Measurements from ENCODE around the gene TSPAN5. TPM values are rescaled to one million over a fixed set of nuclear protein-coding genes. Genes with fewer than 3 reads are reported as not detected.

TSPAN5 gene
- total RNA-seq, 2 donors from 2014 or later: 1.3 to 2.0 TPM

GRCh38 chr4:98625920-98626319 is 32.5 kb downstream of the TSPAN5 start:
- intact Hi-C loops (cut with DNase I): no loop called here
- DNase-seq: no peak
- no peak for ATAC-seq

- intact Hi-C loops (cut with DNase I): no loop called here
- DNase-seq (no peak), ATAC-seq (no peak)
Measured at GRCh38 chr4:98625399-98625798, 33.0 kb downstream of the TSPAN5 start.

GRCh38 chr4:98624642-98625041 is 33.8 kb downstream of the TSPAN5 start:
- DNase-seq (no peak), ATAC-seq (no peak)
- intact Hi-C loops (cut with DNase I): no loop called here

DNA sequence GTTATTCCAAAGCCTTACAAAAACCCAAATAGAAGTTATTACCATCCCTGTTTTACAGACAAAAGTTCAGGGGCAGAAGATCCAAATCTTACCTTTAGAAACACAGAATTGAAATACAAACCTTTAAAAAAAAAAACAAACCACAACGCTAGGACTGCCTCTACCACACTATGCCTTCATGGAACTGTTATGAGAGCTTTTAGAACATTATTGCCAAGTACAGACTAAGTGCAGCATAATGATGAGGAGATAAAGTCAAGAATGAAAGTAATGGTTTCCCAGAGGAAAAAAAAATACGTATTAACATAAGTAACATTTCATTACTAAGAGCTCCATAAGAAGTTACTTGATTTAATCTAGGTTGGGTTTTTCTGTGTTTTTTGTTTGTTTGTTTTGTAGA is 34.3 kb downstream of the TSPAN5 start:
- ATAC-seq (no peak), DNase-seq (no peak)
- intact Hi-C loops (cut with DNase I): no loop called here

DNA sequence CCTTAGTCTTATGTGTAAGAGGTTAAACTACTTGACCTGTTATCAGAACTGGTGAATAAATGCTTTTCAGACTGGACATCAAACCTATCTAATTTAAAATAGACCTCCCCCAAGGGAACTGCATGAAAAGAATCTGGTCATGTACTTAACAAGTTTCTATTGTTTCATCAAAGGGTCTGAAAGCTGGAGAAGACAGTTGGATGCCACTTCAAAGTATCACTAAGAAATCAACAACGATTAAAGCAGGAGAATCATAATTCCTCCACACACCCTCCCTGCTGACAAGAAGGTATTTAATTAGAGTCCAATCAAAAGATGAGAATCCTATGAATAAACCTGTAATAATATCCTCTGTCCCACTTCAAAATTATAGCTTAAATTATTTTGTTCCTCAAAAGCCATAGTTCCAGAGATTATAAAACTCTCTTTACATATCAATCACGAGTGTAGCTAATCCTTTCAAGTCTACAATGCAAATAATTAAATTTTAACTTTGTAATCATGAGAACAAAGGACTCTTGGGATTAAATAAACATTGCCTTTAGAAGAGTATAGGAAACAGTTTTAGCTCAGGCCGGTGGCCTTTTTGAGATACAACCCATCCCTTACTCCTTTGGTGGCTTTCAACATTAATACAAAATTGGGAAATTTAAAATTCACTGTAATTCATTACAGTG is 35.1 kb downstream of the TSPAN5 start:
- ATAC-seq (no peak), DNase-seq (no peak)
- intact Hi-C loops (cut with DNase I): no loop called here

DNA sequence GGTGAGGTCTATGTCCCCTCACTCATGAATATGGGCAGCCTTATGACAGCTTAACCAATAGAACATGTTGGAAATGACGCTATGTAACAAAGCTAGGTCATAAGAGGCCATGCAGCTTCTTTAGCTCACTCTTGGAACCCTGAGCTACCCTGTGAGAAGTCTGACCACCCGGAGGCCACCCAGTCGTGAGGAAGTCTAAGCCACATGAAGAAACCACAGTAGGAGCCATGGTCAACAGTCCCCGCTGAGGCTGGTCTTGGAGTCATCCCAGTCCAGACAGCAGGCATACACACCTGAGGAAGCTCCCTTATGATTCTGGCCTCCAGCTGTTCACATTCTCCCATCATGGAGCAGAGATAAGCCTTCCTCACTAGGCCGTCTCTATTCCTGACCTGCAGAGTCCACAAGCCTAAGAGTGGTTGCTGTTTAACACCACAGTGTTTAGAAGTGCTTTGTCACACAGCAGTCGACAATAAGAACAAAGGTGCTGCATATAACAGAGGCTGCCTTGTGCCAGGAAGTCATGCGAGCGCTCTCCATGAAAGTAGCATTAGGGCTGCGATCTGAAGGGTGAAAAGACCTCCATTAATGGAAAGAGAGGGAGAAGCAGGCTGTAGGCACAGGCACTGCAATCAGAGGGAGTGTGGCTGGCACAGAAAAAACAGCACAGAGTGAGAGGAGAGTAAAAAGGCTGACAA is 38.2 kb downstream of the TSPAN5 start:
- DNase-seq (no peak), ATAC-seq (no peak)
- intact Hi-C loops (cut with DNase I): no loop called here

- DNase-seq: no peak
- ATAC-seq: no peak
- intact Hi-C loops (cut with DNase I): no loop called here
Measured at GRCh38 chr4:98619180-98619579, 39.2 kb downstream of the TSPAN5 start.

GRCh38 chr4:98618680-98619079 is 39.7 kb downstream of the TSPAN5 start:
- intact Hi-C loops (cut with DNase I): no loop called here
- no peak for DNase-seq
- ATAC-seq: no peak

DNA sequence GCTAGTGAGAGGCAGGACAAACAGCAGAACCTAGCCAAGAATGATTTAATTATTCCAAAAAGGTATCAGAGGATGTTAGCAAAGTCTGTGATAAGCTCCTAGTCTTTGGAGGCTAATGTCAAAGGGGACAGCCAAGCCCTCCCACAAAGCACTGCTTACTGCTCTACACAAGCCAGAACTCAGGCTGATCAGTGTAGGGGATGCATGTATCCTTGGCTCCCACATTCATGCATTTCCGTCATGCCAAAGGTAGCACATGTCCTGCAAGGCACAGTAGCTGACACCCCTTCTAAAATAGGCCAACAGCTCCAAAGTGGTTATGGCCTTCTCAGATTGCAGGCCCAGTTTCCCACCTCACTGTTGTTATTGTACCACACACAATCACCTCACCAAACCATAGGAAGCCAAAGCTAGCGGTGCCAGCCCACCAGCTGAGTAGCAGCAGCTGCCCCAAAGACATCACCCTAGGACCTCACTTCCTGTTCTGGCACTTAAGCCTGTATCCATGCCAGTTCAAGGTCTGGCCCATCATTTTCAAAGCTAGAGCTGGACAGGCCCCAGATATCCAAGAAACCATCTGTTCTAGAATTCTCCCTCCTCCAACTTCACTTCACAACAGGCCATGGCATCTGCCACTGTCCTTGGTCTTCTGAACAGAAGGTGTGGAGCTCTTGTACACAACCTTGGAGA is 40.9 kb downstream of the TSPAN5 start:
- no peak for DNase-seq
- ATAC-seq: no peak
- intact Hi-C loops (cut with DNase I): no loop called here

DNA sequence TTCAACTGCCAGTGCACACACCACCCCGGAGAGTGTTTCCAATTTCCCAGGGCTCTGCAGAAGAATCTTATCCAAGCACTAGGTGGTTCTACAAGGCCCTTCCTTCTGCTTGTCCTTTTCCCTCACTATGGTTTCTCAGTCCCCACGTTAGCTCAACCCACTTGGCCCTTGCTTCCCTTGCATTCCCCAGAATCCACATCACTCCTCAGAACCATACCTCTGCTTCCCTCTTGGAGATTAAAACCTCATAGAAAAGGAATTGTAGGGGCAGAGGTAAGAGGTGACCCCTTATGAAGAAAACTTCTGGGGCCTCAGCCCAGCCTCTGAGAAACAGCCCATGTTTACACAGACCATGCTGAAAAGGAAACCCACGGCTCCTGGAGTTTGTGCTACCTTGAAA is 42.4 kb downstream of the TSPAN5 start:
- intact Hi-C loops (cut with DNase I): no loop called here
- ATAC-seq: no peak
- DNase-seq: no peak

DNA sequence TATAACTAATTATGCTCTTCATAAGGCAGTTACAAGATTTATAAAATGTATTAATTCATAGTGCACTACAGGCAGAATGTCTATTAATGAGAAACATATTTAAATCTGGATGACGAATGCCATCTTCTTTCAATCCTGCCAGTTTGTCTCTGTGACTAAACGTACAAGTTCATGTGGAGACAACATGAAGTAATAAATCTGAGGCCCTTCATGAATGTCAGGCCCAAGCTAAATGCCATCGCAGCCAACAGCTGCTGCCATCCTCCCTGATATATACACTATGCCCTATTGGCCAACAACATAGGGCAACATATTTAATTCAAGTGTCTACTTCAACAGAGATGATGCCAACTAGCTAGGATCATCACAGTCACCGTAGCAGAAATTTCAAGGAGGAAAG is 43.7 kb downstream of the TSPAN5 start:
- DNase-seq (no peak), ATAC-seq (no peak)
- intact Hi-C loops (cut with DNase I): no loop called here

DNA sequence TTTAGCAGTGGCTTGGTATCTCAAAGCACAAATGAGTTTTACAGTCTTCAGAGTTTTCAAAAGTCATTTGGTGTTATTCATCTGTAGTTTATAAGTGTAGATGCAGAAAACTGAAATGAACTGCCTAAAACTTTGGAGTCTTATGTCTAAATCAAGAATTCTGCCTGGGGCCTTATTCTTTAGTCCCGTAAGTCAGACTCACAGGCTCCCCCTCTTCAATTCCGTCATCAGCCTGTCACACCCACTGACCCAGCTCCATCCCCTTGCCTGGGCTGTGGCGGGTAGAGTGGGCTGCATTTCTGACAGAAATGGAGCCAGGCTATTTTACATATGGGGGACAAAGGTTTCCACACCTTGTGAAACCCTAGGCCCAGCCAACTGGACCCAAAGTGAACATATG is 44.3 kb downstream of the TSPAN5 start:
- no peak for DNase-seq
- intact Hi-C loops (cut with DNase I): no loop called here
- no peak for ATAC-seq

DNA sequence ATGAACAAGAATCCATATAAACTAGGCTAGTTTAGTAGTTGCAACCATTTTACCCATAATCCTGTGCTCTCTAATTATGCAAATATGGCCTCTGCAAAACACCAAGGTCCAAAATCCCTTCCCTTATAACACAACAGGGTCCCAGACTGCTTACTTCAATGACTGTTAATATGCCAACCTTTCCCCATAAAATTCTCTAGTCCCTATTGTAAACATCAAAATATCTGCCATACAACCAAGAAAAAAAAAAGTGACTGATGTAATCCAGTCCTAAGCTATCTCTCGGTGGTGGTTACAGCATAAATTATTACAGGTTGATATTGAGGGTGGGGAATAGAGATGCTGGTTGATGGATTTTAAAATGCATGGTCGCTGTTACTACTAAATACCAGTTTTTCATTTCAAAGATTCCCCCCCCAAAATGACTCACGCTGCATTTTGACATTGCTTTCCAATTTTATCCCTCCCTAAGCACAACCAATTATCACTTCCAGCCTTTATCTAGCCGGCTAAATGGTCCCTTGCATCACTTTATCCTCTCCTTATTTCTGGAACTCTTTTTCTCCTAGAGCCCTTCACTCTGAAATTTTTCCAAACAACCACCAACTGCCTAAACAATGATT is 44.8 kb downstream of the TSPAN5 start:
- intact Hi-C loops (cut with DNase I): no loop called here
- ATAC-seq (no peak), DNase-seq (no peak)

- ATAC-seq: no peak
Measured at GRCh38 chr4:98612318-98613250, 45.8 kb downstream of the TSPAN5 start.

GRCh38 chr4:98611677-98612317 is 46.6 kb downstream of the TSPAN5 start:
- intact Hi-C loops (cut with DNase I): no loop called here
- DNase-seq (no peak), ATAC-seq (no peak)

More at GRCh38 chr4:98612318-98613250, 45.8 kb downstream of the TSPAN5 start:
- DNase-seq: no peak
- intact Hi-C loops (cut with DNase I): no loop called here

DNA sequence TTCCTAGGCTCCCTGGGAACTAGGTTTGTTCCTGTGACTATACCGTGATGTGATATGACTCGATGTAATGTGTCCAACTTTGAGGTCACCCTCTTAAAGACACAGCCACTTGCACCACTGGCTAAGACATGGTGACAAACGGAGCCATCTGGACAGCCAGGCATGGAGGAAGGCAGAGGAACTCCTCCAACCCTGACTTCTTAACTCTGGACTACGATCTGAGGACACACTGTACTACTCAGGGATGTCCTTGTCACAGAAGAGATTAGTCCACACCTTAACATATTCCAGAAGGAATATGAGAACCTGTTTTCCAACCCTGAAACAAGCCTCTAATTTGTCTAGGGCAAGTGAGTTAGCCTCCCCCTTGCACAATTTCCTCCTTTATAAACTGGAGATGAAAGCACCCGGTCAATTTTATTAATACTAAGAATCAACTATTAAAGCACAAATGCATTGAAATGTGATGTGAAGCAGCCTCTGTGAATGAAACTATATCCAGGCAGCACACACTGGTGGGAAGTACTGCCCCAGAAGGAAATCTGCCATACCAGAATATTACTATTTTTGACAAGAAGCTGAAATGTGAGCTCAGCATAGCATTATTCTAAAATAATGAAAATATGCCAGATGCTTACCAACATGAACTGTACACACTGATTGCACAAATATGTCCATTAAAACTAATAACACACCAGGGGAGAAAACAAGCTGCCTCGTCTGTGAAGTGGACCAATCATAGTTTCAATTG is 47.3 kb downstream of the TSPAN5 start:
- intact Hi-C loops (cut with DNase I): no loop called here
- DNase-seq: no peak
- ATAC-seq: no peak

DNA sequence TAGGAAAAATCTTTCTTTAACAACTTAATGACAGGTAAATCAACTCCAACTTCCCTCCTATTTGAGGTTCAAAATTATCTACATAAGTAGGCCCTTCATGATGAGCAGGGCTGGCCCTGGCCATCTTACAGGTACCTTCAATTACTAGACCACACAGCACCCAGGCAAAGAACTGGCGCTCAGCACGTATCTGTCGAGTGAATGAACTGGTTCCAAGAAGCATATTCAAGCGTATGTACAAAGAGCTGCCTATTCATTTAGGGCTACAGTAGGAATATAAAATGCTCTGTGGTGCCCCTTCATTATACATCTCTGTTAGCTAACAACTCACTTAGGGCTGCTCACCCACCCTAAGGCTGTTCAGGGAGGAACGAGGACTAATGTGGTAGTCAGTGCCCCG is 48.0 kb downstream of the TSPAN5 start:
- DNase-seq (no peak), ATAC-seq (no peak)
- intact Hi-C loops (cut with DNase I): no loop called here

- DNase-seq (no peak), ATAC-seq (no peak)
- intact Hi-C loops (cut with DNase I): no loop called here
Measured at GRCh38 chr4:98609934-98610333, 48.5 kb downstream of the TSPAN5 start.

All from left cardiac atrium (tissue), 4 donors.